SW 1271 (cell line): Measurements from ENCODE around the gene P3H4.

Experiments used
- DNase-seq, 2 experiments: peaks; one replicate each; lab custom pipeline; 2025; lab: John Stamatoyannopoulos, UW

The P3H4 gene

DNA sequence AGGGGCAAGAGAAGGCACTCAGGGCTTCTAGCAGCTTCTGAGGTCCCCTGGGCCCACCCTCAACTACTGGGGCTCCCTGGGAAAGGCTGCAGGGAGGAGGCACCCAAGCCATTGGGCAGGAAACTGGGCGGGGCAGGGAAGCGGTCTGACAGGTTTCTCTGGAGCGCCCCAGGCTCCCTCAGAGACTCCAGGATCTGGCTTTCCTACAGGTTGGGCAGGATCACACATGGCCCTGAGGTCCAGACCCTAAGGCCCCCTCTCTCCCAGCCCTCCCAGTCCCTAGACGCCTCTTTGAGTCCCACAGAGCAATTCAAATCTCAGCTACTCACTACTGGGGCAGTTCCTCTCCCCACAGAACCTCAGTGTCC lies 39.5 kb downstream of the P3H4 start:
- no peak for DNase-seq

DNA sequence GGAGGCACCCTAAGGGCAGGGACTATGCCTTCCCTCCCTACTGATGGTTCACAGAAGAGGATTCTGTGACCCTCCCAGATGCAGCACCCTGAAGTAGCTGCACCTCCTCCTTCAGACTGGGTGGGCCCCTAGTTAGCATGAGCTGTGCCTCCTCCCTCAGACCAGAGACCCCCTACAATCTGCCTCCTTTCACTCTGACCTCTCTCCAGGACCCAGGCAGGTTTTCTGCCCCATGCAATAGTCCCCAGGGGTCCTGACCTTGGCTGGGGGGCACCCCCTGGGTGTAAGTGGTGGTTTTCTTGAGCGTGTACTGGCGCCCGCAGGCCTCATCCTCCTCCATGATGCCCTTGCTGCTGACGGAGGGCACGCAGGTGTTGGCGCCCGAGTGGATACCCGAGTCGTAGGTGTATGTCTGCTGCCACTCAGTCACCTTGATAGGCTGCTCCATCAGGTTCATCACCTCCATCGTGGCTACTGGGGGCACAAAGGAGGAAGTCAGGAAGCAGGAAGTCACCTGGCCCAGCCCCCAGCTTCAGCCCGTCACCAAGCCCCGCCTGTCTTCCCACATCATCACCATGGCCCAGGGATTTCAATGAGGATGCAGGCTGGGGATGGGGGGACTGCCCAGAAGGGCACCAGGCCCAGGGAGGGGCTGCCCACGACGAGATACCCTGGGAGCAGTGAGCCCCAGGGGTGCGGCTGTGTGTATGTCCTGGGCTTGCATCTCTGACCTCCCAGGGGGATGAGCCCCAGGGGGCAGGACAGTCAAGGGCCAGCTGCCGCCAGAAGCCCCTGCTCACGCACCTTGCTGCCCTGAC lies 40.2 kb downstream of the P3H4 start:
- DNase-seq: no peak

DNA sequence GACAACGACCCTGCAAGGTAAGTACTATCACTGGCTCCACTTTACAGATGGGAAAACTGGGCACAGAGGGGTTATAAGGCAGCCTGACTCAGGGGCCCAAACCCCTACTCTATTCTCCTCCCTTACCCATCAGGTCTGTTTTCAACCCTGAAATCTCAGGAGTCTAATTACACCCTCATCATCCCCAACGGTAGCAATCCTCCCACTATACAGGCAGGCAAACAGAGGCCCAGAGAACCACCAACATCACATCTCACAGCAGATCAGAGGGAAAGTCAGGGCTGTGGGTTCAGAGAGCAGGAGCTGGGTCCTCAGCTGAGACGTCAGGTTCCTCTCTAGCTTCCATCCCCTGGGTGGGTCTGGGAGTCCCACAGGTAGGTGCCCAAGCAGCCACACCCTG lies 41.8 kb downstream of the P3H4 start:
- DNase-seq: no peak

DNA sequence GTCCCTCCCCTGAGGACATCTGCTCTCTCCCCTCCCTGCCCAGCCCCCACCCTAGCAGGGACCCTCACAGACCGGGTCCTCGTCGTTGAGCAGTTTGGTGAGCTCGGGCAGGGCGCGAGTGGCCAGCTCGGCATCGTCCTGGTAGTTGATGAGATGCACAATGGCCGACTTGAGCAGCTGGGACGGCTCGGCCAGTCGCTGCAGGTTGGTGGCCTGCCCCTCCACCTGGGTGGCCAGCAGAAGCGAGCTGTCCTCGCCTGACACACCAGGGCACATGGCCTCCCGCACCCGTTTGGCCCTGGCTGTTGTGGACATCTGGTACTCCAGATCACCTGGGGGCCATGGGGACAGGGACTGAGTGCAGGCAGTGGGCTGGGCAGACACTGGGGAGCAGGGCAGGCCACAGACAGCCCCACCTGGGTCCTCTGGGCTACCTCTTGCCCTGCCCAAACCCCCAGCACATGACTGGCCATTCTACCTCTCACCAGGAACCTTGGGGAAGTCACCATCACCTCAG lies 42.3 kb downstream of the P3H4 start:
- DNase-seq: no peak

DNA sequence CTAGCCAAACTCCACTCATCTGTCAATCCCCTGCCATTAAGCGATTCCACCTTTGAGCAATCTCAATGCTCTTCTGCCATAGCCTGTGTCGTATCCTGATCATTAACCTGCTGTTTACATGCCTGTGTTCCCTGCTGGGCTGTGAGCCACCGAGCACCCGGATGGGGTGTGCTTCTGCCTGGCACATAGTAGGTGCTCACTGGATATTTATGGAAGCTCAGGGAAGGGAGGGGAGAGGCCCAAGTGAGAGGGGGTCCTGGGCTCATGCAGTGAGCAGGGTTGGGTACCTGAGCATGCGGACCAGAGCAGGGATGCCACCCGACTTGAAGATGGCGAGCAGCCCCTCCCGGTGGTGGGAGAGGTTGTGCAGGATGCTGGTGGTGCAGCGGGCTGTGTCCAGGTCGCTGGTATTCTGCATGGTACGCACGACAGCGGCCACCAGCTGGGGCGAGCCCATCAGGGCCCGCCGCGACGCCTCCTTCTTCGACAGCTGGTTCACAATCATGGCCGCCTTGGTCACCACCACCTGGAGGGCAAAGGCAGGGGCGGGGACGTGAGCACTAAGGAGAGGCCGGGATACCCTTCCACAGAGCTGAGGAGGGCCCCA lies 43.0 kb downstream of the P3H4 start:
- no peak for DNase-seq

DNA sequence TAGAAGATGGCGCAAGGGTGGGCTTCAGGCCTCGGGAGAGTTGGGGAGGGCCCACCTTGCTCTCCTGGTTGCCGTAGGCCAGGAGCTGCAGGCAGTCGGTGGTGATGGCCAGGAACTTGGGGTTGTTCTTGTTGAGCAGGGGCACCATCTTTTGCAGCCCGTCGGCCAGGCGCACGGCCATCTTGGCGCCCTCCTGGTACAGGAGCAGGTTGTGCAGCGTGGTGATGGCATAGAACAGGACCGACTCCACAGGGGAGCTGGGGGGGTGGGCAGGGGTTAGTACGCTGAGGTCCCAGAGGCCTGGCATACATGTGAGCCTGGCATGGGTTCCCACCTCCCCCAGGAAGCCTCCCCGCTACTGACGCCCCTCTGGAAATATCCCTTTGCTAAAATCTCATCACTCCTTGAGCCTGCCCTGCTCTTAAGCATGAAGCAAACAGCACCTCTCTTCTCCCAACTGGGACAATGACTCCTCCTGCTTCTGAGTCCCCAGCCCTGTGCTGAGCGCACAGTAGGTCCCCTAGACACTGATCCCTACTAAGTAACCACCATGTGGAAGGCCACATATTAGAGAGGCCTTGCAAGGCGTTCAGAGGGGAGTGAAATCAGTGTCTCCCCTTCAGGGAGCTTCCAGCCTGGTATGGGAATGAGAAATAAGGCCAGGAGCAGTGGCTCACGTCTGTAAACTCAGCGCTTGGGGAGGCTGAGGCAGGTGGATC lies 44.3 kb downstream of the P3H4 start:
- no peak for DNase-seq

DNA sequence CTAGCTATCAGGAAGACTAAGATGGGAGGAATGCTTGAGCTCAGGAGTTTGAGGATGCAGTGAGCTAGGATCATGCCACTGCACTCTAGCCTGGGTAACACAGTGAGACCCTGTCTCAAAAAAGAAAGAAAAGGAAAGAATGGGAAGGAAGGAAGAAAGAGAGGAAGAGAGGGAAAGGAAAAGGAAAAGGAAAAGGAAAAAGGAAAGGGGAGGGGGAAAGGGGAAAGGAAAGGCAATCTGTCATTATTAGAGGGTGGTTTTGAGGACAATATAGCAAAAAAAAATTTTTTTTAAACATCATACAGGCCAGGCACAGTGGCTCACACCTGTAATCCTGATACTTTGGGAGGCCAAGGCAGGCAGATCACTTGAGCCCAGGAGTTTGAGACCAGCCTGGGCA lies 45.6 kb downstream of the P3H4 start:
- no peak for DNase-seq

DNA sequence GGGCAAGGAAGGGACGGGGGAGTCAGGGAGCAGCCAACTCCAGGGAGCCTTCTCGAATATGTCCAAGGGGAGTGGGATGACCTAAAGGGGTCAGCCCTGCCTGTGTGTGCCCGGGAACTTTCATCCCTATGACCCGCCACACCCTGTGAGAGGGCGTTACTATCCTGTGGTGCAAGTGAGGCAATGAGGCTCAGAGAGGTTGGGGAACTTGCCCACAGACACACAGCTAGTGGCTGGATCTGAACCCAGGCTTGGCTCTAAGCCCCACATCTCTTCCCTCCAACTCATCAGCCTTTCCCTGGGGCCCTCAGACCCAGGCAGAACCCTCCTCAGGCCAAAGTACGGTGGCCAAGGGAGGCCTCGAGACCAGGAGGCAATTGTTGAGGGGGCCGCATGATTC lies 48.4 kb downstream of the P3H4 start:
- DNase-seq: no peak

DNA sequence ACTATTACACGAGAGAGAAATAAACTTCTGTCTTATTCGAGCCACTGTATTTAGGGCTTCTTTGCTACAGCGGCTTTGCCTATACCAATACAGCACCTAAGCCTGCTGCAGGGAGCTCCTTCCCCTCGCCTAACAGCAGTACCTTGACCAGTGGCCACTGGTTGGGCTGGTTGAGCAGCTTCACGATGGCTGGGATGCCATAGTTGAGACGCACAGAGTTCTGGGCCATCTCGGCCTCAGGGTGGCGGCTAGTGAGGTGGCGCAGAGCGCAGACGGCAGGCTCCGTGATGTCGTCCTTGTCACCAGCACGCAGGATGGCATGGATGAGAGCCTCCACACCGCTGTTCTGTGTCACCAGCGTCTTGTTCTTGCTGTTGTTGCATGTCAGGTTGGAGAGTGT lies 48.9 kb downstream of the P3H4 start:
- DNase-seq: no peak

DNA sequence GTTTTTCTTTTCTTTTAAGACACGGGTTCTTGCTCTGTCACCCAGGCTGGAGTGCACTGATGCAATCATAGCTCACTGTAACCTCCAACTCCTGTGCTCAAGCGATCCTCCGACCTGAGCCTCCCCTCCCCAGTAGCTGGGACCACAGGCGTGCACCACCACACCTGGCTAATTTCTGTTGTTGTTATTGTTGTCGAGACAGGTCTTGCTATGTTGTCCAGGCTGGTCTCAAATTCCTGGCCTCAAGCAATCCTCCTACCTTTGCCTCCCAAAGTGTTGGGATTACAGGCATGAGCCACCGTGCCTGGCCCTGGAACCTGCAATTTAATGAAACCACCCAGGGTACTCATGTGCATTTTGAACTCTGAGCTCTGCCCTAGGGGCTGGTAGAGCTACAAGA lies 49.4 kb downstream of the P3H4 start:
- DNase-seq: no peak

DNA sequence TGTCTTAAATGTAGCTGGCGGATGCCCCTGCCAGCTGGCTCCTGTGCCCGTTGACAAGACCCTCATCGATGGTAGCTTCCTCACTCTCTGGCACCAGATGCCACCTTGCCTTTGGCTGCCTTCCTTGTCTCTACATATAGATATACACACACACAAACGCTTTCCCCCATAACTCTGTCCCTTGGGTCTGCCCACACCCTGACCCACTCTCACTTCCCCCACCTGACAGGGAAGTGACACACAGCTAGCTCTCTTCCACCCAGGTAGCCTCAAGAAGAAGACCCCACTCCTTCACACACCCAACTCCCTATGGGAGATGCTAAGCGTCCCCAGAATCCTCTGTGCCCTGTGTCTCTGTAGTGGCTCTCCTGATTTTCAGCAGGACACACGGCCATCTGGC lies 50.9 kb downstream of the P3H4 start:
- DNase-seq: no peak

DNA sequence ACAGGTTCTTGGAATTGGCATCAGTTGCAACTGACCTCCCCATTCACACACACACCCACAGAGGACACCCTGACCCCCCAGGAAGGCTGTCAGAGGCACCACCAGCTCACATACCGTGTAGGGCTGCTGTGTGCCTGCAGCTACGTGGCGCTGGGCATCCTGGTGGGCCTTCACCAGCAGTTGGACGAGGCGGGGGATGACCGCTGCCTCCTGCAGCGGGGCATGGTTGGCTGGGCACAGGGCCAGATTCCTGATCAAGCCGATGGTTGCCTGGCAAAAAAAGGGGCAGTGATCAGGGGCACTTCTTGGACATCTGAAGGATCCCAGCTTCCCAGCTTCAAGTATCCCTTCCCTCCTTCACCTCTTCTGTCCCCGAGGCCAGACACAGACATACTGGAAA lies 53.1 kb downstream of the P3H4 start:
- DNase-seq: no peak

DNA sequence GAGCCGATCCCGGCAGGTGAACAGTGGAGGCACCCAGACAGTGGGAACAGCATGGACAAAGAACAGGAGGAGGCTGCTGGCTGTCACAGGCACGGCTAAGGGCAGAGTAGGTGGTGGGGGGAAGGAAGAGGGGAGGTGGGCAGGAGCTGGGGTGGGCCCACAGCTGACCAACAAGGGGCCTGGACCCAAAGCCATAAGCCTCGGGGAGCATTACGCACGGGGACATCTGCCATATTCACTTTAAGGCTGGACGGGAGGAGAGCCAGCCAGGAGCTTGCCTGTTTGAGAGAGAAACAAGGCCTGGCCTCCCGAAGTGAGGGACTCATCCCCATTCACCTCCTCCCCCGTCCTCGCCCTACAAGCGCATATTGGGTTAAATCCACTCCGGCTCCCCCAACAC lies 57.7 kb downstream of the P3H4 start:
- DNase-seq: no peak
